IPS DF 19.7 (cell line): ENCODE data around the gene PLA2G2F.

Experiments used
- DNase-seq: peaks from one replicate; pipeline ENCODE4 v3.0.0-alpha.2; 2013; ENCODE audit warnings: low read depth, low spot score

Gene PLA2G2F

DNA sequence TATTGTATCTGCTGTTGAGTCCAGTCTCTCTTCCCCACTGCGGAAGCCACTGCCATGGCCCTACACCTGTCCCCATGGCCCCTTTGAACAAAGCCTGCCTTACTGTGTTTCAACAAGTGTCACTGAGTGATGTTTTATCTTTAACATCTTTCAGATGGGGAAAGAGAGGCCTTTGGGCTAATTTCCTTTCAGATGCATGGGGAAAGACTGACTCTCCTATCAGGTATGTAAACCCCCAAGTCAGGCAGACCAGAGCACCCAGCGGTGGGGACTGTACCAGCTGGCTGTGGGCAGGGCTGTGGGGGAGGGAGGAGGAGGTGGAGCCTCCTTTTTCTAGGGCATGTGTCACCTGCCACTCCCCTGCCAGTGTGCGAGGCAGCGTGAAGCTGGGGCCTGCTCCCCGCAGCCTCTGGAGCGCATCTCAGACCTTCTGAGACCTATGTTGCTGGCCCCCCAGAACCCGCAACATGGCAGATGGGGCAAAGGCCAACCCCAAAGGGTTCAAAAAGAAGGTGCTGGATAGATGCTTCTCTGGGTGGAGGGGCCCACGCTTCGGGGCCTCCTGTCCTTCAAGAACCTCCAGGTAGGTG, at the start of gene PLA2G2F:
Gene PLA2G2F (plus strand): TSS at position 363 of the 590 bp plus-strand sequence. CDS start 105 bp downstream, at position 468.
- DNase-seq, result no peak

- peak; percentile 56 for DNase-seq
Observed at GRCh38 chr1:20089328-20090077, 49.6 kb upstream of the PLA2G2F start.

- DNase-seq, result no peak
Observed at GRCh38 chr1:20090119-20090518, 49.0 kb upstream of the PLA2G2F start.

DNA sequence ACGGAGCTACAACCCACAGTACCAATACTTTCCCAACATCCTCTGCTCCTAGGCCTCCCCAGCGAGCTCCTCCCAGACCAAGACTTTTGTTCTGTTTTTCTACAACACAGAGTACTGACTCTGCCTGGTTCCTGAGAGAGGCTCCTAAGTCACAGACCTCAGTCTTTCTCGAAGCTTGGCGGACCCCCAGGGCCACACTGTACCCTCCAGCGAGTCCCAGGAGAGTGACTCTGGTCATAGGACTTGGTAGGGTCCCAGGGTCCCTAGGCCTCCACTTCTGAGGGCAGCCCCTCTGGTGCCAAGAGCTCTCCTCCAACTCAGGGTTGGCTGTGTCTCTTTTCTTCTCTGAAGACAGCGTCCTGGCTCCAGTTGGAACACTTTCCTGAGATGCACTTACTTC, 48.5 kb upstream of the PLA2G2F start:
- DNase-seq, result no peak

DNA sequence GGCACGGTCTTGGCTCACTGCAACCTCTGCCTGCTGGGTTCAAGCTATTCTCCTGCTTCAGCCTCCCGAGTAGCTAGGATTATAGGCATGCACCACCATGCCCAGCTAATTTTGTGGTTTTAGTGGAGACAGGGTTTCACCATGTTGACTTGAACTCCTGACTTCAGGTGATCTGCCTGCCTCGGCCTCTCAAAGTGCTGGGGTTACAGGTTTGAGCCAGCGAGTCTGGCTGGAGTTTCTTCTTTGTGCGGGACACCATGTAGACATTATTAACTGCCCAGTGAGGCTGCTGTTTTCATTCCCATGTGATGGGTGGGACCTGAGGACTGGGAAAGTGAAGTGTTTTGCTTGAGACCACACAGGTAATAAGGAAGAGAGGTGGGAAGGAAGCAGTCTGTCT, 45.8 kb upstream of the PLA2G2F start:
- no peak for DNase-seq

GRCh38 chr1:20093940-20094391, 45.2 kb upstream of the PLA2G2F start:
- no peak for DNase-seq

DNA sequence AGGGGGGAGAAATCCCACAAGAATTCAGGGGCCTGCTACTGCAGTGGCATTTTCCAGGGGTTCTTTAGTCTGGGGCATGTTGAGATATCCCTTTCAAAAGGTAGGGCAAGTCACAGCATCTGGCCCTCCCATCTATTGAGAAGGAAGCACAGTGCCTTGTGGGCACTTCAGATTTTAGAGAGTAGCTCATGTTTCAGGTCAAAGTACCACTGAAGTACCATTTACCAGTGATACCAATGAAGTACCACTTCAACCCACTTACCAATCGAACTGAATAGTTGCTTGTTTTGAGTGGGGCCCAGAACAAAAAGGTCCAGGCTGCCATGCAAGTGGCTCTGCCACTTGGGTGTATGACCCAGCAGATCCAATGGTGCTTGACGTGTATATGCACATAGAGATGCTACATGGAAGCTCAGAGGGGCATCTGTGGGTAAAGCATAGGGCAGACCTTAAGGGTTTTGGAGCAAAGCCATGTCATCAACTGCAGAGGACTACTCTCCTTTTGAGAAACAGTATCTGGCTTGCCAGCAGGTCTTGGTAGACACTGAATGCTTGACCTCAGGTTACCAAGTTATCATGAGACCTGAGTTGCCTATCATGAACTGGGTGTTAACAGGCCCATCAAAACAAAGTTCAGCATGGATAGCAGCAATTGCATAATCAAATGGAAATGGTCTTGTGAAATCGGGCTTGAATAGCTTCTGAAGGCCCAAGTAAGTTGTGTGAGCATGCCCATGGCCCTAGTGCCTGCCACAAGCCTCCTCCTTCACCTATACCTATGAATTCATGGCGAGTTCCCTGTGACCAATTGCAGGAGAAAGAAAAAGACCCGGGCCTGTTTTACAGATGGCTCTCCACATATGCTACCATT, 43.3 kb upstream of the PLA2G2F start:
- no peak for DNase-seq

GRCh38 chr1:20096840-20097447, 42.2 kb upstream of the PLA2G2F start:
- no peak for DNase-seq

GRCh38 chr1:20099533-20099932, 39.6 kb upstream of the PLA2G2F start:
- DNase-seq, result no peak

- peak; percentile 57 for DNase-seq
Observed at GRCh38 chr1:20100632-20101355, 38.3 kb upstream of the PLA2G2F start.

GRCh38 chr1:20102875-20103274, 36.2 kb upstream of the PLA2G2F start:
- DNase-seq, result no peak

DNA sequence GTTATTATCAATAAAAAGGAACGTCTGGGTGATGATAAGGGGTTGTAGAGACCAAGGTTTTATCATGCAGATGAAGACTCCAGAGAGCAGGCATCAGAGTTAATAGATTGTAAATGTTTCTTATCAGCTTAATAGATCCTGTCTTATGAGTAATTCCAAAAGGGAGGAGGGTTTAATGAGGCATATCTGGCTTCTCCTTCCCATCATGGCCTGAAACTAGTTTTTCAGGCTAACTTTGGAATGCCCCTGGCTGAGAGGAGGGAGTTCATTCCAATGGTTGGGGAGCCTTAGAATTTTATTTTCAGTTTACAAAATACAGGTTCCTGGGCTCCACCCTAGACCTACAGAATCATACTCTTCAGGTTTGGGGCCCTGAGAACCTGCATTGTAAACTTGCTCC, 33.3 kb upstream of the PLA2G2F start:
- no peak for DNase-seq

DNA sequence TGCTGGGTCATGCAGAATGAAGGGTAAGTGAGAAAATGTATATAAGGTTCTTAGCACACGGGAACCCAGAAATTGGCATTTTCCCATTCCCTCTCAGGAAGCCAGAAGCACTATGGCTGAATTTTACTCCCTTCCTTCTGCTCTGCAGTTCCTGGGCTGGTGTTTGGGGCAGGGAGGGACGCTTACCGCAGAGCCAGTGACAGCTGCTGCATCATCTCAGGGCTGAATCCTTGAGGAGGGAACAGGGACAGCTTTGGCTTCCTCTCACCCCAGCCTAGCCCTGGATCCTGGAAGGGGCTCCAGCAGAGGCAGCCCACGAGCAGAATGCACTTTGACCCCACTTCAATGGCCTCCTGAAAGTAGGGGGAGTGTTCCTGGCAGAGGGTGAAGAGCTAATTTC, 31.8 kb upstream of the PLA2G2F start:
- no peak for DNase-seq

DNA sequence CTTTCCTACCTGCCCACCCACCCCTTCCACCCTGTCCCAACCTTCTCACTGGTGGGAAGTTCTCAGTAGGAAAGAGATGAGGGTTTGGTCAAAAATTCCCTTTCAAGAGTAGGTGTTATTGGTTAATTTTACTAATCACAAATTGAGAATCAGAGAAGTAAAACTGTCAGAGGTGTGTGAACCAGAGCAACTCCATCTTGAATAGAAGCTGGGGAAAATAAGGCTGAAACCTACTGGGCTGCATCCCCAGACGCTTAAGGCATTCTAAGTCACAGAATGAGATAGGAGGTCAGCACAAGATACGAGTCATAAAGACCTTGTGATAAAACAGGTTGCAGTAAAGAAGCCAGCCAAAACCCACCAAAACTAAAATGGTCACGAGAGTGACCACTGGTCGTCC, 31.3 kb upstream of the PLA2G2F start:
- DNase-seq, result no peak

GRCh38 chr1:20108366-20109123, 30.6 kb upstream of the PLA2G2F start:
- no peak for DNase-seq

DNA sequence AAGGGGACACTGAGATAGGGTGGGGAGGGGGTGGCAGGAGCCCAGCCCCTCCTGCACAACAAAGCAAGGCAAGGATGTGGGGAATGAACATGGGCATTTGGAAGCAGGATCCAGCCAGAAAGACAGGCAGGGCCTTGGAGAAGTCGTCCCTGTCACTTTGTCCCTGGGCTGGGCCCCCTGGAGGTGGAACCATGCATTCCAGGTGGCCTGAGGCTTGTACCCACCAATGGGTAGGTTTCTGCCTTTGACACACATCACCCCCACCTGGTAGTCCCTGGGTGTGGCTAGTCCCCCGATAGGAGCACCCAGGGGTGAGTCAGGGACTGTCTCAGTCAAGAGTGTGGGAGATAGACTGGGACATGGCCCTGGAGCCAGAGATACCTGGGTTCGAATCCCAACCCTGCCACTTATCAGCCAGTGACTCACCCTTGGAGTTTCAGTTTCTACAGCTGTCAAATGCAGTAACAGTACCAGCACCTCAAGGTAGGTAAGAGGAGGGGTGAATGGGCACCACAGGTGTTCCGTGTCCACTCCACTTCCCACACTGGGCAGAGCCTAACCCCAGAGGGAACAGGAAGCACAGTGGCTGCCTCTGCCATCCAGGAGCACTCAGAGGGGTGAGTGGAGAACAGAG, 29.8 kb upstream of the PLA2G2F start:
- DNase-seq, result no peak

GRCh38 chr1:20110679-20111078, 28.4 kb upstream of the PLA2G2F start:
- DNase-seq, result no peak

- DNase-seq, result no peak
Observed at GRCh38 chr1:20111452-20111851, 27.7 kb upstream of the PLA2G2F start.

DNA sequence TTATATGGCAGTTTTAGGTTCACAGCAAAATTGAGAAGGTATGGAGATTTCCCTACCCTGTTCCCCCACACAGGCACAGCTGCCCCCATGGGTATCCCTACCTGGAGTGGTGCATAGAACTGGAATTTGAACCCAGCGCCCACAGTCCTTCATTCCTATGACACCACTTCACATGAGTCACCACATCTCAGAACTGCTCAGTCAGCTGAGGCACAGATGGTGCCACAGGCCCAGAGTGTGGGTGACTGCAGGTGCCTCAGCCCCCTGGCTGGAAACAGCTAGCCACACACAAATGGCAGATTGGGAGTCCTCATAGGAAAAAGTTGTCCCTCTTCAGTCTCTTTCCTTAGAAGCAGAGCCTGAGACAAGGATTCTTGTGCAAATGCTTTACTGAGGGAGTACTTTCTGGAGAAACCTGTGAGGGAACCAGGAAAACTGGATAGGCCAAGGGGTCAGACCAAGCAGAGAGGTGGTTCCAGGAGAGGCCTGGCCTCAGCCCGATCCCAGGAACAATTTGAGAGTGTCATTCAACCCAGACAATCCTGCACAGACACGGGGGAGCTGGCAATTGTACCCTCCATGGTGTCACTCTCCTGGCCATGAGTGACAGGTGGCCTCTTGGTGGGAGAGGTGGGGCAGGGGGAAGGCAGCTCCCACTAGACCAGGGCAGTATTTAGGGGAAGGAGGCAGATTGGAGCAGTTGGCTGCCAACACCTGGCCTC, 26.7 kb upstream of the PLA2G2F start:
- no peak for DNase-seq
